Breast epithelium (tissue), 4 donors: ENCODE measurements around the gene ZNF426. TPM values are rescaled to one million over a fixed set of nuclear protein-coding genes. Genes with fewer than 3 reads are reported as not detected.

Experiments used
- DNase-seq, 2 donors: peaks; one replicate each; pipeline ENCODE4 v3.0.0-alpha.2; 2019; ENCODE audit warnings: low spot score in 2 of 2
- H3K27ac ChIP-seq, 2 donors: fragments of 200-600 bp; sonication (generic) in 1 of 2; one replicate each; pipeline ENCODE4 v1.5.1; 2016 to 2019; ENCODE audit warnings: mild to moderate bottlenecking in 1 of 2
- H3K27me3 ChIP-seq, 2 donors: fragments of 200-600 bp; sonication (generic) in 1 of 2; one replicate each; pipeline versions ENCODE4 v1.5.1 to v1.6.0; 2017 to 2019; ENCODE audit warnings: control low read depth in 1 of 2, mild to moderate bottlenecking in 1 of 2
- H3K36me3 ChIP-seq: fragments of 200-600 bp; one replicate; pipeline ENCODE4 v1.5.1; 2019
- H3K4me1 ChIP-seq, 2 donors: fragments of 200-600 bp; sonication (generic); one replicate each; pipeline ENCODE4 v1.5.1; 2016 to 2019; ENCODE audit warnings: control low read depth in 1 of 2
- H3K4me3 ChIP-seq, 3 donors: fragments of 200-600 bp; sonication (generic); 1 replicate in 2 of 3; 2 replicates in 1 of 3; pipeline ENCODE4 v1.5.1; 2016 to 2019; ENCODE audit warnings: mild to moderate bottlenecking in 3 of 3, moderate library complexity in 2 of 3
- H3K9me3 ChIP-seq, 2 donors: fragments of 200-600 bp; sonication (generic) in 1 of 2; one replicate each; pipeline ENCODE4 v1.5.1; 2016 to 2019; ENCODE audit warnings: control low read depth in 1 of 2
- POLR2A ChIP-seq: fragments of 450-650 bp; IDR thresholded peaks from one replicate; pipeline ENCODE4 v1.6.1; 2016; ENCODE audit warnings: antibody characterized with exemption, mild to moderate bottlenecking, moderate library complexity
- POLR2AphosphoS5 ChIP-seq, 3 donors: sonication (generic); formaldehyde crosslinking; IDR thresholded peaks; one replicate each; pipeline ENCODE4 v1.6.1; 2017; ENCODE audit warnings: antibody characterized with exemption in 3 of 3
- intact Hi-C: fragments of 100-400 bp; cut with DNase I; formaldehyde crosslinking; loops from one replicate; pipeline ENCODE4 v1.15.1; 2023; ENCODE audit warnings: low total_unique reads
- total RNA-seq, 3 donors: library from RNA; depleted of rRNA; stranded (reverse); fragments of >200 nt; gene quantifications; one replicate each; pipeline ENCODE4 v1.1.0, GENCODE V29; 2016
- TF ChIP-seq, protein P1 (sequence below), 3 donors: fragments of 450-650 bp; IDR thresholded peaks; one replicate each; pipeline ENCODE4 v1.5.1; 2016 to 2017; ENCODE audit warnings: antibody characterized with exemption in 3 of 3, mild to moderate bottlenecking in 3 of 3, moderate library complexity in 3 of 3

Gene ZNF426
- total RNA-seq, 3 donors from 2014 or later = 11.5 to 22.4 (median 12.3) TPM

GRCh38 chr19:9474975-9475374, 63.5 kb downstream of the ZNF426 start:
- H3K4me1 ChIP-seq = no peaks in the 10 kb centered on the region
- no peaks in the 10 kb centered on the region for H3K36me3 ChIP-seq
- TF ChIP-seq POLR2A (no peak), POLR2AphosphoS5 (IDR thresholded peaks at IDR 0.05) (no peak)
- TF ChIP-seq, protein P1, sequence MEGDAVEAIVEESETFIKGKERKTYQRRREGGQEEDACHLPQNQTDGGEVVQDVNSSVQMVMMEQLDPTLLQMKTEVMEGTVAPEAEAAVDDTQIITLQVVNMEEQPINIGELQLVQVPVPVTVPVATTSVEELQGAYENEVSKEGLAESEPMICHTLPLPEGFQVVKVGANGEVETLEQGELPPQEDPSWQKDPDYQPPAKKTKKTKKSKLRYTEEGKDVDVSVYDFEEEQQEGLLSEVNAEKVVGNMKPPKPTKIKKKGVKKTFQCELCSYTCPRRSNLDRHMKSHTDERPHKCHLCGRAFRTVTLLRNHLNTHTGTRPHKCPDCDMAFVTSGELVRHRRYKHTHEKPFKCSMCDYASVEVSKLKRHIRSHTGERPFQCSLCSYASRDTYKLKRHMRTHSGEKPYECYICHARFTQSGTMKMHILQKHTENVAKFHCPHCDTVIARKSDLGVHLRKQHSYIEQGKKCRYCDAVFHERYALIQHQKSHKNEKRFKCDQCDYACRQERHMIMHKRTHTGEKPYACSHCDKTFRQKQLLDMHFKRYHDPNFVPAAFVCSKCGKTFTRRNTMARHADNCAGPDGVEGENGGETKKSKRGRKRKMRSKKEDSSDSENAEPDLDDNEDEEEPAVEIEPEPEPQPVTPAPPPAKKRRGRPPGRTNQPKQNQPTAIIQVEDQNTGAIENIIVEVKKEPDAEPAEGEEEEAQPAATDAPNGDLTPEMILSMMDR (IDR thresholded peaks at IDR 0.05) = no peak
- intact Hi-C loops = no loop called here
- H3K27ac ChIP-seq = no peak overlapping the region
- no peak overlapping the region for H3K4me3 ChIP-seq
- H3K27me3 ChIP-seq = no peaks in the 10 kb centered on the region
- no peak for DNase-seq
- peaks cover 0 to 70% of the 10 kb centered on the region in 2 donors for H3K9me3 ChIP-seq

Other genes with a start within 250 kb of the ZNF426 start
- gene ZNF699, start 228.8 kb downstream of the ZNF426 start, total RNA-seq = 10 to 100 TPM; 10.1 to 27.4 (median 16.1) TPM
- gene ZNF559, start 214.5 kb downstream of the ZNF426 start, total RNA-seq = 10 to 100 TPM; 18.4 to 39.1 (median 23.4) TPM
- gene ZNF177, start 175.6 kb downstream of the ZNF426 start, total RNA-seq = 1 to 10 TPM; 2.9 to 8.3 (median 3.6) TPM
- 10 to 100 TPM; 20.5 to 45.8 (median 44.2) TPM for gene ZNF266, start 103.1 kb downstream of the ZNF426 start, total RNA-seq
- not detected for gene ZNF560, start 40.0 kb downstream of the ZNF426 start, total RNA-seq
- 10 to 100 TPM; 20.8 to 55.9 (median 36.1) TPM for gene ZNF121, start 45.9 kb upstream of the ZNF426 start, total RNA-seq
- gene ZNF561, start 82.6 kb upstream of the ZNF426 start, total RNA-seq = 10 to 100 TPM; 19.5 to 63.1 (median 29.5) TPM
- 10 to 100 TPM; 17.4 to 52.2 (median 32.4) TPM for gene ZNF562, start 136.5 kb upstream of the ZNF426 start, total RNA-seq
- gene ZNF846, start 230.1 kb upstream of the ZNF426 start, total RNA-seq = 10 to 100 TPM; 10.5 to 26.7 (median 20.8) TPM